ACC112 (cell line): ENCODE results near the gene LARGE2.

Experiments used
- H2AFZ ChIP-seq: fragments of 200-600 bp; sonication (generic); one replicate; pipeline ENCODE4 v1.6.0; 2017; ENCODE audit warnings: antibody characterized with exemption, low read length; ENCODE audit not compliant: unreplicated experiment
- H3K27ac ChIP-seq: fragments of 200-600 bp; sonication (generic); 2 replicates; pipeline ENCODE4 v1.5.1; 2014; ENCODE audit warnings: low read depth, mild to moderate bottlenecking, antibody characterized with exemption, low read length, moderate library complexity
- H3K27me3 ChIP-seq: fragments of 200-600 bp; sonication (generic); 2 replicates; pipeline ENCODE4 v1.6.1; 2014; ENCODE audit warnings: mild to moderate bottlenecking, antibody characterized with exemption, low read length, moderate library complexity, mixed read lengths; ENCODE audit not compliant: insufficient read depth
- H3K36me3 ChIP-seq: fragments of 200-600 bp; sonication (generic); 2 replicates; pipeline ENCODE4 v1.6.1; 2016; ENCODE audit warnings: mild to moderate bottlenecking, antibody characterized with exemption, low read length, moderate library complexity, mixed read lengths; ENCODE audit not compliant: insufficient read depth
- H3K4me1 ChIP-seq: fragments of 200-600 bp; sonication (generic); one replicate; pipeline ENCODE4 v1.6.1; 2016; ENCODE audit warnings: low read length, mixed read lengths; ENCODE audit not compliant: insufficient read depth, unreplicated experiment, control insufficient read depth
- H3K4me3 ChIP-seq: fragments of 200-600 bp; sonication (generic); 2 replicates; pipeline ENCODE4 v1.5.1; 2014; ENCODE audit warnings: mild to moderate bottlenecking, low read depth, low read length
- H3K79me2 ChIP-seq: fragments of 200-600 bp; sonication (generic); one replicate; pipeline ENCODE4 v1.6.0; 2016; ENCODE audit warnings: low read length; ENCODE audit not compliant: control insufficient read depth, unreplicated experiment, insufficient read depth

The LARGE2 gene

GRCh38 chr11:45917286-45917622 is 5.2 kb upstream of the LARGE2 start:
- Histone ChIP-seq H3K27ac (peak overlapping the region; percentile 64), H3K27me3 (peaks cover 14% of the 10 kb centered on the region), H3K4me3 (peak overlapping the region; percentile 82), H2AFZ (peak overlapping the region; percentile 18), H3K4me1 (no peaks in the 10 kb centered on the region), H3K36me3 (no peaks in the 10 kb centered on the region), H3K79me2 (peaks cover 13% of the 10 kb centered on the region)

- Histone ChIP-seq H3K4me1 (no peaks in the 10 kb centered on the region), H3K4me3 (peak within 1 kb of the TSS; percentile 82), H3K27ac (peak within 1 kb of the TSS; percentile 64), H3K79me2 (peaks cover 13% of the 10 kb centered on the region), H3K27me3 (peaks cover 19% of the 10 kb centered on the region), H3K36me3 (no peaks in the 10 kb centered on the region), H2AFZ (peak within 1 kb of the TSS; percentile 78)
Measured at GRCh38 chr11:45917623-45918330, 4.7 kb upstream of the LARGE2 start, which contains the start of gene PEX16. TSS of gene PEX16 (minus strand) at chr11:45917877. CDS start at chr11:45917811, 66 bp downstream.

- Histone ChIP-seq H3K79me2 (peaks cover 13% of the 10 kb centered on the region), H2AFZ (peak overlapping the region; percentile 78), H3K36me3 (no peaks in the 10 kb centered on the region), H3K4me3 (peak overlapping the region; percentile 82), H3K27ac (peak overlapping the region; percentile 19; the same call in 1 of the 2 replicates), H3K27me3 (peaks cover 26% of the 10 kb centered on the region), H3K4me1 (no peaks in the 10 kb centered on the region)
Measured at GRCh38 chr11:45918331-45918941, 4.0 kb upstream of the LARGE2 start.

GRCh38 chr11:45918962-45919675 is 3.3 kb upstream of the LARGE2 start:
- Histone ChIP-seq H3K4me1 (no peaks in the 10 kb centered on the region), H3K36me3 (no peaks in the 10 kb centered on the region), H3K4me3 (peak overlapping the region; percentile 82; the same call in 1 of the 2 replicates), H2AFZ (no peak overlapping the region), H3K79me2 (peaks cover 13% of the 10 kb centered on the region), H3K27ac (no peak overlapping the region), H3K27me3 (peaks cover 30% of the 10 kb centered on the region)

- peaks cover 34% of the 10 kb centered on the region for H3K27me3 ChIP-seq
- no peaks in the 10 kb centered on the region for H3K36me3 ChIP-seq
- no peak overlapping the region for H3K4me3 ChIP-seq
- H3K4me1 ChIP-seq, result no peaks in the 10 kb centered on the region
- H3K27ac ChIP-seq, result no peak overlapping the region
- H2AFZ ChIP-seq, result no peak overlapping the region
- peaks cover 13% of the 10 kb centered on the region for H3K79me2 ChIP-seq
Measured at GRCh38 chr11:45919806-45920530, 2.5 kb upstream of the LARGE2 start.

- H3K4me3 ChIP-seq, result no peak overlapping the region
- H3K4me1 ChIP-seq, result no peaks in the 10 kb centered on the region
- H3K27me3 ChIP-seq, result peaks cover 34% of the 10 kb centered on the region
- no peaks in the 10 kb centered on the region for H3K36me3 ChIP-seq
- H3K79me2 ChIP-seq, result peaks cover 13% of the 10 kb centered on the region
- no peak overlapping the region for H3K27ac ChIP-seq
- H2AFZ ChIP-seq, result no peak overlapping the region
Measured at GRCh38 chr11:45920531-45921477, 1.7 kb upstream of the LARGE2 start.

- peaks cover 34% of the 10 kb centered on the region for H3K27me3 ChIP-seq
- H3K27ac ChIP-seq, result no peak overlapping the region
- no peak overlapping the region for H3K4me3 ChIP-seq
- no peaks in the 10 kb centered on the region for H3K36me3 ChIP-seq
- H3K4me1 ChIP-seq, result no peaks in the 10 kb centered on the region
- H2AFZ ChIP-seq, result no peak overlapping the region
- peaks cover 5% of the 10 kb centered on the region for H3K79me2 ChIP-seq
Measured at GRCh38 chr11:45921561-45922424, 663 bp upstream of the LARGE2 start.

- Histone ChIP-seq H3K4me1 (no peaks in the 10 kb centered on the region), H3K27me3 (peaks cover 34% of the 10 kb centered on the region), H2AFZ (no peak overlapping the region), H3K36me3 (no peaks in the 10 kb centered on the region), H3K27ac (no peak overlapping the region), H3K4me3 (no peak overlapping the region), H3K79me2 (no peaks in the 10 kb centered on the region)
Measured at GRCh38 chr11:45924036-45924915, 1.8 kb downstream of the LARGE2 start.
